ENCODE results near the gene NHSL1. TPM values are rescaled to one million over a fixed set of nuclear protein-coding genes. Genes with fewer than 3 reads are reported as not detected.

The NHSL1 gene
- total and polyA plus RNA-seq, 11 donors: 13.9 to 103 (median 46.1) TPM

DNA sequence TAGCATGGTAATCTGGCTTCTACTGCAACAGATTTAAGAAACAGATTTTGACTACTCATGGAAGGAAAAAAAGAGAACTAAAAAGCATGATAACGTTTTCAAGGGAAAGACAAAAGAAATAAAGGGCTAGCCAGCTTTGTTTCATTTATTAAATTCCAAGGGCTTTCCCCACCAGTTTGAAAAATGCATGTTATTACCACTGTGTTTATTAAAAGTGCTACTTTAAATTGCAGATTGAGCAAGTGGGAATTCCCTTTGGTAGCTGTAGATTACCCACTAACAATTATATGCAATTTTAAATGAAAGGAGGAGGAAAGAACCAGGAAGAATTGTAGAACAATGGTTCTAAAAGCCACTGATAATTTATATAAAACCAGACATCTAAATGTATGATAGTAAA is 40.6 kb upstream of the NHSL1 start:
- no peaks in the 10 kb centered on the region for H3K27me3 ChIP-seq
- H3K9me3 ChIP-seq: no peaks in the 10 kb centered on the region
- no peak for TF ChIP-seq CTCF (IDR thresholded peaks at IDR 0.05)
- no peak for TF ChIP-seq POLR2A (IDR thresholded peaks at IDR 0.05)
- H3K36me3 ChIP-seq: no peaks in the 10 kb centered on the region
- DNase-seq (no peak), ATAC-seq (no peak)
- intact Hi-C loops (cut with DNase I): no loop called here
- no peak overlapping the region for H3K4me3 ChIP-seq
- 19 to 27% (median 22%) methylated on average over 1 of the region's 1 CpG for WGBS, 4 donors
- H3K27ac ChIP-seq: peak overlapping the region; percentile 64 to 92 (median 82)
- H3K4me1 ChIP-seq: peaks cover 0 to 88% (median 53%) of the 10 kb centered on the region in 12 donors

GRCh38 chr6:138538390-138539031 is 39.2 kb upstream of the NHSL1 start:
- Histone ChIP-seq H3K4me3 (no peak overlapping the region), H3K9me3 (no peaks in the 10 kb centered on the region), H3K27me3 (no peaks in the 10 kb centered on the region), H3K36me3 (no peaks in the 10 kb centered on the region), H3K4me1 (peaks cover 0 to 89% (median 52%) of the 10 kb centered on the region in 12 donors), H3K27ac (peak overlapping the region in 11 of 12 donors; percentile 23 to 92 (median 80))
- TF ChIP-seq CTCF (IDR thresholded peaks at IDR 0.05): no peak
- TF ChIP-seq POLR2A (IDR thresholded peaks at IDR 0.05): no peak
- DNase-seq (peak in 4 of 5 donors; percentile 42 to 74 (median 55)), ATAC-seq (peak in 3 of 4 donors; percentile 14 to 50 (median 42))
- intact Hi-C loops (cut with DNase I): no loop called here
- 35 to 43% (median 41%) methylated on average over 7 of the region's 7 CpGs for WGBS, 4 donors

DNA sequence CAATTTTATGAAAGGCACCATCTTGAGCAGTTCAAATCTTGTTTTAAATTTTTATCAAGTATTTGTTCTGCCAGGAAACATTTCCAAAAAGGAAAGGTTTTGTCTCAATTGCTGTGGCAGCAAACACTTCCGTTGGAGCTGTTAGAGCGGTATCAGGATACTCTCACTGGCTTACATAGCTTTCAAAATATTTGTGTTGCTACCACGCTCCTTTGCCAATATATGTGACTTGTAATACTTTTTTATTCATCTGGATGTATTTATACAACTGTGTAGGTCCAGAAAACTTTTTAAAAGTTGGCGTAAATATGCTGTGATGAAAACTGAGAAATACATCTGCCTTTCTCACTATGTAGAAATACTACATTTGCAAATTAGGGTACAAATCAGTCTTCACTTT is 37.8 kb upstream of the NHSL1 start:
- no peak for TF ChIP-seq POLR2A (IDR thresholded peaks at IDR 0.05)
- no peak for TF ChIP-seq CTCF (IDR thresholded peaks at IDR 0.05)
- Histone ChIP-seq H3K27ac (peak overlapping the region in 11 of 12 donors; percentile 38 to 92 (median 80)), H3K4me3 (peak overlapping the region in 1 of 12 donors; percentile 19), H3K4me1 (peaks cover 0 to 79% (median 45%) of the 10 kb centered on the region in 12 donors), H3K27me3 (no peaks in the 10 kb centered on the region), H3K36me3 (no peaks in the 10 kb centered on the region), H3K9me3 (no peaks in the 10 kb centered on the region)
- DNase-seq (no peak), ATAC-seq (peak in 3 of 4 donors; percentile 52 to 59 (median 53))
- intact Hi-C loops (cut with DNase I): no loop called here
- 24 to 43% (median 30%) methylated on average over 4 of the region's 4 CpGs for WGBS, 4 donors

GRCh38 chr6:138535728-138536455 is 36.6 kb upstream of the NHSL1 start:
- WGBS, 4 donors: 54 to 66% (median 60%) methylated on average over 6 of the region's 6 CpGs
- TF ChIP-seq CTCF (IDR thresholded peaks at IDR 0.05) (no peak), POLR2A (IDR thresholded peaks at IDR 0.05) (no peak)
- no peaks in the 10 kb centered on the region for H3K9me3 ChIP-seq
- H3K4me3 ChIP-seq: no peak overlapping the region
- ATAC-seq: peak; percentile 53 to 79 (median 77)
- H3K27me3 ChIP-seq: no peaks in the 10 kb centered on the region
- H3K27ac ChIP-seq: peak overlapping the region in 10 of 12 donors; percentile 32 to 91 (median 73)
- H3K4me1 ChIP-seq: peaks cover 0 to 67% (median 33%) of the 10 kb centered on the region in 12 donors
- intact Hi-C loops (cut with DNase I): no loop called here
- no peak for DNase-seq
- no peaks in the 10 kb centered on the region for H3K36me3 ChIP-seq
